HL-60 (cell line): ENCODE data around the gene ERC2.

Source experiments
- CTCF ChIP-seq: IDR thresholded peaks from one replicate; pipeline ENCODE4 v1.5.1; 2011; ENCODE audit warnings: low read length, control low read depth, inconsistent platforms; ENCODE audit not compliant: insufficient read depth
- GABPA ChIP-seq: IDR thresholded peaks from 2 replicates; pipeline ENCODE4 v1.6.1; 2012; ENCODE audit warnings: low read depth
- POLR2AphosphoS5 ChIP-seq: IDR thresholded peaks from 2 replicates; pipeline ENCODE4 v1.6.1; 2012; ENCODE audit warnings: low read depth
- REST ChIP-seq: IDR thresholded peaks from 2 replicates; pipeline ENCODE4 v1.6.1; 2012; ENCODE audit warnings: low read depth; ENCODE audit not compliant: insufficient replicate concordance
- SPI1 ChIP-seq: IDR thresholded peaks from 2 replicates; pipeline ENCODE4 v1.6.1; 2012; ENCODE audit warnings: low read depth, mild to moderate bottlenecking, borderline replicate concordance

- TF ChIP-seq CTCF (no peak), POLR2AphosphoS5 (no peak), REST (no peak), SPI1 (no peak), GABPA (no peak)
Measured at GRCh38 chr3:55508335-55508734, 959.9 kb downstream of the ERC2 start.
